ENCODE measurements around the gene ACAA2.

ACAA2 gene

GRCh38 chr18:49769047-49769728 lies 44.1 kb downstream of the ACAA2 start:
- in situ Hi-C loops (cut with HindIII; ENCODE audit: low sequenced_read_pairs) = no loop called here

- in situ Hi-C loops (cut with HindIII; ENCODE audit: low sequenced_read_pairs) = no loop called here
Observed at GRCh38 chr18:49768051-49768391, 45.3 kb downstream of the ACAA2 start.

GRCh38 chr18:49767111-49768050 lies 46.0 kb downstream of the ACAA2 start:
- in situ Hi-C loops (cut with HindIII; ENCODE audit: low sequenced_read_pairs) = no loop called here

GRCh38 chr18:49766646-49767045 lies 46.7 kb downstream of the ACAA2 start:
- in situ Hi-C loops (cut with HindIII; ENCODE audit: low sequenced_read_pairs) = no loop called here

GRCh38 chr18:49764032-49764431 lies 49.3 kb downstream of the ACAA2 start:
- in situ Hi-C loops (cut with HindIII; ENCODE audit: low sequenced_read_pairs) = no loop called here

GRCh38 chr18:49763590-49763989 lies 49.7 kb downstream of the ACAA2 start:
- in situ Hi-C loops (cut with HindIII; ENCODE audit: low sequenced_read_pairs) = no loop called here

- in situ Hi-C loops (cut with HindIII; ENCODE audit: low sequenced_read_pairs) = no loop called here
Observed at GRCh38 chr18:49762191-49763077, 50.9 kb downstream of the ACAA2 start.

GRCh38 chr18:49761771-49762170 lies 51.6 kb downstream of the ACAA2 start:
- in situ Hi-C loops (cut with HindIII; ENCODE audit: low sequenced_read_pairs) = no loop called here

- in situ Hi-C loops (cut with HindIII; ENCODE audit: low sequenced_read_pairs) = no loop called here
Observed at GRCh38 chr18:49758263-49758610, 55.1 kb downstream of the ACAA2 start.

- in situ Hi-C loops (cut with HindIII; ENCODE audit: low sequenced_read_pairs) = no loop called here
Observed at GRCh38 chr18:49757513-49758262, 55.6 kb downstream of the ACAA2 start.

GRCh38 chr18:49756671-49757362 lies 56.5 kb downstream of the ACAA2 start:
- in situ Hi-C loops (cut with HindIII; ENCODE audit: low sequenced_read_pairs) = no loop called here

- in situ Hi-C loops (cut with HindIII; ENCODE audit: low sequenced_read_pairs) = no loop called here
Observed at GRCh38 chr18:49756135-49756534, 57.2 kb downstream of the ACAA2 start.

GRCh38 chr18:49755489-49755888 lies 57.8 kb downstream of the ACAA2 start:
- in situ Hi-C loops (cut with HindIII; ENCODE audit: low sequenced_read_pairs) = no loop called here

GRCh38 chr18:49754866-49755265 lies 58.5 kb downstream of the ACAA2 start:
- in situ Hi-C loops (cut with HindIII; ENCODE audit: low sequenced_read_pairs) = no loop called here

- in situ Hi-C loops (cut with HindIII; ENCODE audit: low sequenced_read_pairs) = no loop called here
Observed at GRCh38 chr18:49753643-49754042, 59.7 kb downstream of the ACAA2 start.

GRCh38 chr18:49752095-49752457 lies 61.3 kb downstream of the ACAA2 start:
- in situ Hi-C loops (cut with HindIII; ENCODE audit: low sequenced_read_pairs) = no loop called here

GRCh38 chr18:49751427-49752094 lies 61.8 kb downstream of the ACAA2 start:
- in situ Hi-C loops (cut with HindIII; ENCODE audit: low sequenced_read_pairs) = no loop called here

- in situ Hi-C loops (cut with HindIII; ENCODE audit: low sequenced_read_pairs) = no loop called here
Observed at GRCh38 chr18:49749563-49749962, 63.8 kb downstream of the ACAA2 start.

- in situ Hi-C loops (cut with HindIII; ENCODE audit: low sequenced_read_pairs) = no loop called here
Observed at GRCh38 chr18:49747876-49748275, 65.5 kb downstream of the ACAA2 start.
